T follicular helper cell (primary cell): Measurements from ENCODE around the gene MIGA1.
"Not testable (repeated sequence)": the region's sequence is repeated elsewhere in the genome, so short reads cannot be mapped to it uniquely, and the experiment has no call there.

ENCODE experiments used
- DNase-seq: peaks from one replicate; pipeline ENCODE4 v3.0.0-alpha.2; 2020; ENCODE audit warnings: low read depth

The MIGA1 gene

GRCh38 chr1:77906624-77907023, 127.2 kb downstream of the MIGA1 start:
- no peak for DNase-seq

GRCh38 chr1:77910116-77910515, 130.7 kb downstream of the MIGA1 start:
- no peak for DNase-seq

GRCh38 chr1:77918918-77919317, 139.5 kb downstream of the MIGA1 start:
- not testable (repeated sequence) for DNase-seq

- no peak for DNase-seq
Observed at GRCh38 chr1:77925518-77925917, 146.1 kb downstream of the MIGA1 start.

- no peak for DNase-seq
Observed at GRCh38 chr1:77925956-77926355, 146.5 kb downstream of the MIGA1 start.

- DNase-seq: no peak
Observed at GRCh38 chr1:77926561-77927357, 147.3 kb downstream of the MIGA1 start.

- DNase-seq: no peak
Observed at GRCh38 chr1:77927414-77927813, 148.0 kb downstream of the MIGA1 start.
